Measurements from ENCODE around the gene EYA3.

DNA sequence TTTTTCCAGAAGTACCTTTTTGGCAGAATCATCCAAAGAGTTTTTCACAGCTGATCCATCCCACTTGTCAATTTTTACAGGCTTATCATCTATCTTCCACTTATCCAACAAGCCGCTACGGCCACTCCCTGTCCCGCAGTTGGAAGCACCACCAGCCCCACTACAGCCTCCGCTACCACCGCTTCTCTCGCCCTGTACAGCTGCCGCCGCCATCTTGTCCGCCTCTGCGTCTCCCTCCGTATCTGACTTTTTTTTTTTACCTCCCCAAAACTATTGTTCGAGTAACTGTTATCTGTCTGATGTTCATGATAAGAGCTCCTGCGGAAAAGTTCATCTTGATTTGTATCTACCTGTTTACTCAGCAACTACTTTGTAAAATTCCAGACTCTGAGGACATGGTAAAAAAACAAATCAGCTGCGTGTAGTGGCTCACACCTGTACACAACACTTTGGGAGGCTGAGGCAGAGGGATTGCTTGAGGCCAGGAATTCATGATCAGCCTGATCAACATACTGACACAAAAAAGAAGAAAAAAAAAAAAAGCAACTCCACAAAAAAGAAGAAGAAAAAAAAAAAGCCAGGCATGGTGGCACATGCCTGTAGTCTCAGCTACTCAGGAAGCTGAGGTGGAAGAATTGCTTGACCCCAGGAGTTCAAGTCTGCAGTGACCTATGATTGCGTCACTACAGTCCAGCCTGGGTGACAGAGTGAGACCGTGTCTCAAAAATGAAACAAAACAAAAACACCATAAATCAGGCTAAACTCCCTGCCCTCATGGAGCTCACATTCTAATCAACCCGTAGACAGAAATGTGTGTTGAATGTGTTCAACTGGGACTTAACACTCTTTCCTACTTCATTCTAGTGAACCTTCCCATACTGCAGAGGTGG, 8.0 kb upstream of the EYA3 start:
- TF ChIP-seq POLR2AphosphoS5 (IDR thresholded peaks at IDR 0.05; ENCODE audit: low read depth, low read length) (no peak), POLR2A (IDR thresholded peaks at IDR 0.05; ENCODE audit: low read depth, low read length) (no peak), TAF1 (IDR thresholded peaks at IDR 0.05; ENCODE audit: borderline replicate concordance, low read depth, low read length) (no peak)
